K562 (cell line): ENCODE data around the gene SCG5.

Experiments
- BHLHE40 ChIP-seq: IDR thresholded peaks from 2 replicates; pipeline ENCODE4 v1.6.1; 2011; ENCODE audit warnings: low read length, improper control_type of control experiment
- BMI1 ChIP-seq: fragments of 150-350 bp; IDR thresholded peaks from 2 replicates; pipeline ENCODE4 v1.6.1; 2014; ENCODE audit warnings: low read length
- EZH2 ChIP-seq: IDR thresholded peaks from 2 replicates; pipeline ENCODE4 v1.6.1; 2012; ENCODE audit warnings: low read depth, mild to moderate bottlenecking, inconsistent platforms, low read length, borderline replicate concordance
- MAFK ChIP-seq: IDR thresholded peaks from 2 replicates; pipeline ENCODE4 v1.6.1; 2011; ENCODE audit warnings: low read length, improper control_type of control experiment
- RAD21 ChIP-seq, 2 experiments: fragments of 250-450 bp in 1 of 2; fragments of 450-650 bp in 1 of 2; sonication (Bioruptor Pico) in 1 of 2; formaldehyde crosslinking in 1 of 2; IDR thresholded peaks in 1 of 2; conservative IDR thresholded peaks in 1 of 2; 2 replicates each; pipeline versions ENCODE4 v1.4.0 to v1.8.0; 2020 to 2022; ENCODE audit warnings: mild to moderate bottlenecking in 2 of 2, moderate library complexity in 1 of 2
- UBTF ChIP-seq, 2 experiments: IDR thresholded peaks; 2 replicates each; pipeline ENCODE4 v1.6.1; 2012; ENCODE audit warnings: improper control_type of control experiment in 2 of 2, low read depth in 2 of 2, low read length in 2 of 2, borderline replicate concordance in 1 of 2
- ZNF133 ChIP-seq: fragments of 250-450 bp; sonication (Bioruptor Pico); IDR thresholded peaks from 2 replicates; pipeline ENCODE4 v1.4.0; 2020; ENCODE audit warnings: mild to moderate bottlenecking
- ZNF347 ChIP-seq: fragments of 450-650 bp; formaldehyde crosslinking; IDR thresholded peaks from 2 replicates; pipeline ENCODE4 v1.4.0; 2020; ENCODE audit warnings: low read depth, mild to moderate bottlenecking, moderate library complexity
- ZNF609 ChIP-seq: sonication (generic); formaldehyde crosslinking; IDR thresholded peaks from 2 replicates; pipeline ENCODE4 v1.8.1; 2023; ENCODE audit warnings: missing genetic modification reagents, mild to moderate bottlenecking, borderline replicate concordance
- TF ChIP-seq, protein P1 (sequence below), 3 experiments: IDR thresholded peaks in 2 of 3; conservative IDR thresholded peaks in 1 of 3; 2 replicates each; pipeline ENCODE4 v1.5.1; 2011 to 2012; ENCODE audit warnings: low read length in 3 of 3, mild to moderate bottlenecking in 3 of 3, control low read depth in 2 of 3, improper control_type of control experiment in 1 of 3, inconsistent platforms in 1 of 3, low read depth in 1 of 3, mixed read lengths in 1 of 3, moderate library complexity in 1 of 3; ENCODE audit not compliant: insufficient read depth in 2 of 3

GRCh38 chr15:32718821-32719716, 77.6 kb downstream of the SCG5 start:
- TF ChIP-seq ZNF133 (CRISPR knock-in tag) (no peak), ZNF347 (CRISPR knock-in tag) (no peak), BMI1 (no peak), ZNF609 (CRISPR knock-in tag) (no peak), BHLHE40 (no peak), UBTF (IDR thresholded peaks at IDR 0.05; ENCODE audit: borderline replicate concordance in 1 of 2, low read depth in 2 of 2, low read length in 2 of 2) (no peak), EZH2 (no peak), RAD21 (CRISPR knock-in tag; conservative IDR thresholded peaks at IDR 0.05 in 1 of 2, IDR thresholded peaks at IDR 0.05 in 1 of 2) (no peak), MAFK (no peak)
- TF ChIP-seq, protein P1, sequence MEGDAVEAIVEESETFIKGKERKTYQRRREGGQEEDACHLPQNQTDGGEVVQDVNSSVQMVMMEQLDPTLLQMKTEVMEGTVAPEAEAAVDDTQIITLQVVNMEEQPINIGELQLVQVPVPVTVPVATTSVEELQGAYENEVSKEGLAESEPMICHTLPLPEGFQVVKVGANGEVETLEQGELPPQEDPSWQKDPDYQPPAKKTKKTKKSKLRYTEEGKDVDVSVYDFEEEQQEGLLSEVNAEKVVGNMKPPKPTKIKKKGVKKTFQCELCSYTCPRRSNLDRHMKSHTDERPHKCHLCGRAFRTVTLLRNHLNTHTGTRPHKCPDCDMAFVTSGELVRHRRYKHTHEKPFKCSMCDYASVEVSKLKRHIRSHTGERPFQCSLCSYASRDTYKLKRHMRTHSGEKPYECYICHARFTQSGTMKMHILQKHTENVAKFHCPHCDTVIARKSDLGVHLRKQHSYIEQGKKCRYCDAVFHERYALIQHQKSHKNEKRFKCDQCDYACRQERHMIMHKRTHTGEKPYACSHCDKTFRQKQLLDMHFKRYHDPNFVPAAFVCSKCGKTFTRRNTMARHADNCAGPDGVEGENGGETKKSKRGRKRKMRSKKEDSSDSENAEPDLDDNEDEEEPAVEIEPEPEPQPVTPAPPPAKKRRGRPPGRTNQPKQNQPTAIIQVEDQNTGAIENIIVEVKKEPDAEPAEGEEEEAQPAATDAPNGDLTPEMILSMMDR (IDR thresholded peaks at IDR 0.05 in 2 of 3, conservative IDR thresholded peaks at IDR 0.05 in 1 of 3; ENCODE audit: insufficient read depth in 2 of 3, low read depth in 1 of 3, low read length in 3 of 3) = no peak
